Measurements from ENCODE around the gene KDM4B. TPM values are rescaled to one million over a fixed set of nuclear protein-coding genes. Genes with fewer than 3 reads are reported as not detected.
A peak's percentile ranks its signal among the peaks of the same experiment; 100 is the strongest.

The KDM4B gene
- total RNA-seq, 1 donor from 2014 or later, result 153 TPM

GRCh38 chr19:5036698-5037563 is 68.0 kb downstream of the KDM4B start:
- Mint-ChIP-seq H3K4me3 (ENCODE audit: unreplicated experiment) (peak overlapping the region; percentile 66), H3K36me3 (ENCODE audit: unreplicated experiment) (no peaks in the 10 kb centered on the region), H3K27ac (ENCODE audit: unreplicated experiment) (peak overlapping the region; percentile 97), H3K27me3 (ENCODE audit: unreplicated experiment) (peaks cover 20% of the 10 kb centered on the region), H3K9me3 (ENCODE audit: unreplicated experiment) (peaks cover 19% of the 10 kb centered on the region), H3K4me1 (ENCODE audit: low read depth, unreplicated experiment) (peaks cover 40% of the 10 kb centered on the region)
- TF ChIP-seq CTCF (IDR thresholded peaks at IDR 0.05; ENCODE audit: partially characterized antibody, unreplicated experiment), result no peak
- DNase-seq, result peak; percentile 58

GRCh38 chr19:5037936-5038335 is 69.0 kb downstream of the KDM4B start:
- peaks cover 25% of the 10 kb centered on the region for H3K27me3 Mint-ChIP-seq (ENCODE audit: unreplicated experiment)
- H3K36me3 Mint-ChIP-seq (ENCODE audit: unreplicated experiment), result no peaks in the 10 kb centered on the region
- peak; percentile 74 for DNase-seq
- TF ChIP-seq CTCF (IDR thresholded peaks at IDR 0.05; ENCODE audit: partially characterized antibody, unreplicated experiment), result no peak
- H3K4me3 Mint-ChIP-seq (ENCODE audit: unreplicated experiment), result peak overlapping the region; percentile 64
- peaks cover 40% of the 10 kb centered on the region for H3K4me1 Mint-ChIP-seq (ENCODE audit: low read depth, unreplicated experiment)
- peaks cover 21% of the 10 kb centered on the region for H3K9me3 Mint-ChIP-seq (ENCODE audit: unreplicated experiment)
- peak overlapping the region; percentile 97 for H3K27ac Mint-ChIP-seq (ENCODE audit: unreplicated experiment)

- peak; percentile 69 for TF ChIP-seq CTCF (IDR thresholded peaks at IDR 0.05; ENCODE audit: partially characterized antibody, unreplicated experiment)
- H3K36me3 Mint-ChIP-seq (ENCODE audit: unreplicated experiment), result no peaks in the 10 kb centered on the region
- H3K27ac Mint-ChIP-seq (ENCODE audit: unreplicated experiment), result peak overlapping the region; percentile 80
- H3K4me3 Mint-ChIP-seq (ENCODE audit: unreplicated experiment), result no peak overlapping the region
- H3K27me3 Mint-ChIP-seq (ENCODE audit: unreplicated experiment), result peaks cover 24% of the 10 kb centered on the region
- peaks cover 21% of the 10 kb centered on the region for H3K9me3 Mint-ChIP-seq (ENCODE audit: unreplicated experiment)
- peaks cover 40% of the 10 kb centered on the region for H3K4me1 Mint-ChIP-seq (ENCODE audit: low read depth, unreplicated experiment)
- DNase-seq, result no peak
Observed at GRCh38 chr19:5038631-5039271, 69.8 kb downstream of the KDM4B start.

GRCh38 chr19:5039642-5040543 is 71.0 kb downstream of the KDM4B start:
- Mint-ChIP-seq H3K27me3 (ENCODE audit: unreplicated experiment) (peaks cover 21% of the 10 kb centered on the region), H3K4me1 (ENCODE audit: low read depth, unreplicated experiment) (peaks cover 32% of the 10 kb centered on the region), H3K9me3 (ENCODE audit: unreplicated experiment) (peaks cover 19% of the 10 kb centered on the region), H3K27ac (ENCODE audit: unreplicated experiment) (no peak overlapping the region), H3K36me3 (ENCODE audit: unreplicated experiment) (no peaks in the 10 kb centered on the region), H3K4me3 (ENCODE audit: unreplicated experiment) (no peak overlapping the region)
- no peak for TF ChIP-seq CTCF (IDR thresholded peaks at IDR 0.05; ENCODE audit: partially characterized antibody, unreplicated experiment)
- DNase-seq, result no peak

Measured in glutamatergic neuron (in vitro differentiated cells).